Measurements from ENCODE around the gene BABAM2. TPM values are rescaled to one million over a fixed set of nuclear protein-coding genes. Genes with fewer than 3 reads are reported as not detected.

The BABAM2 gene
- total RNA-seq, 1 donor from 2014 or later: 28.5 TPM

DNA sequence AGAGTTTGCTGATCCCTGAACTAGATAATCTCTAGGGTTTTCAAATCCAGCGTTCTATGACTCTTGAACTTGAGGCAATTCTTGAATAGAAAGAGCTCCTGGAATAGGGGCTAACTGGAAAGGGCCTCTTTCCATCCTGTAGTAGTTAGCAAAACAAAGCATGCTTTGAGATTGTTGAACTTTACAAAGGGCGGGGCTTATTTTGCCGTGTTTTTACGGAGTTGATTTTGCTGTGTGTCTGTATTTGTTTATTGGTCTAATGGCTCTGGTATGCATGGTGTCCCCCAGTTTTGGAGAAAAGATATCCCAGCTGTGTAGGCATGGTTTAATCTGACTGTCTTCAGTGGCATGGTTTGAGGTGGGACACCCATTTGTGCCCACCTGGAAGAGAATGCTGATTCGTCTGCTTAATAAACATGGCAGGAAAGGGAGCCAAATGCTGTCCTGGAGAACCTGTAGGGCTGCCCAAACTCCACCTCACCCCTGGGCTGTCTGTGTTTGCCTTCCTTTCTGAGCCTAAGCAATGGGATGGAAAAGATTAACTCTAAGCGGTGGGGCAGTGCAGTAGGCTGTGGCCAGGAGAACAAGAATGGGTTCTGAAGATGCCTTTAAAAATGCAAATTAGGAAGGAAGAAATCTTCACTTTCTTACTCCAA, 428.1 kb downstream of the BABAM2 start:
- no peaks in the 10 kb centered on the region for H4K20me1 ChIP-seq (ENCODE audit: insufficient read depth, low read length)
- no peaks in the 10 kb centered on the region for H3K36me3 ChIP-seq (ENCODE audit: insufficient read depth, low read length)
- no peak overlapping the region for H3K4me2 ChIP-seq (ENCODE audit: low read length)
- no peak overlapping the region for H3K27ac ChIP-seq (ENCODE audit: low read depth, low read length)
- Mint-ChIP-seq H3K4me3 (ENCODE audit: unreplicated experiment) (no peak overlapping the region), H3K4me1 (ENCODE audit: low read depth, unreplicated experiment) (peaks cover 25% of the 10 kb centered on the region), H3K27ac (ENCODE audit: unreplicated experiment) (no peak overlapping the region), H3K36me3 (ENCODE audit: low read depth, unreplicated experiment) (peaks cover 5% of the 10 kb centered on the region), H3K9me3 (ENCODE audit: unreplicated experiment) (no peaks in the 10 kb centered on the region), H3K27me3 (ENCODE audit: low read depth, unreplicated experiment) (peaks cover 1% of the 10 kb centered on the region)
- H3K27me3 ChIP-seq (ENCODE audit: insufficient read depth, low read length): no peaks in the 10 kb centered on the region
- H3K4me3 ChIP-seq (ENCODE audit: insufficient read depth, low read depth, low read length): no peak overlapping the region
- DNase-seq (ENCODE audit: low read depth): no peak
- H2AFZ ChIP-seq (ENCODE audit: low read depth, low read length): no peak overlapping the region
- TF ChIP-seq, protein P1, sequence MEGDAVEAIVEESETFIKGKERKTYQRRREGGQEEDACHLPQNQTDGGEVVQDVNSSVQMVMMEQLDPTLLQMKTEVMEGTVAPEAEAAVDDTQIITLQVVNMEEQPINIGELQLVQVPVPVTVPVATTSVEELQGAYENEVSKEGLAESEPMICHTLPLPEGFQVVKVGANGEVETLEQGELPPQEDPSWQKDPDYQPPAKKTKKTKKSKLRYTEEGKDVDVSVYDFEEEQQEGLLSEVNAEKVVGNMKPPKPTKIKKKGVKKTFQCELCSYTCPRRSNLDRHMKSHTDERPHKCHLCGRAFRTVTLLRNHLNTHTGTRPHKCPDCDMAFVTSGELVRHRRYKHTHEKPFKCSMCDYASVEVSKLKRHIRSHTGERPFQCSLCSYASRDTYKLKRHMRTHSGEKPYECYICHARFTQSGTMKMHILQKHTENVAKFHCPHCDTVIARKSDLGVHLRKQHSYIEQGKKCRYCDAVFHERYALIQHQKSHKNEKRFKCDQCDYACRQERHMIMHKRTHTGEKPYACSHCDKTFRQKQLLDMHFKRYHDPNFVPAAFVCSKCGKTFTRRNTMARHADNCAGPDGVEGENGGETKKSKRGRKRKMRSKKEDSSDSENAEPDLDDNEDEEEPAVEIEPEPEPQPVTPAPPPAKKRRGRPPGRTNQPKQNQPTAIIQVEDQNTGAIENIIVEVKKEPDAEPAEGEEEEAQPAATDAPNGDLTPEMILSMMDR (IDR thresholded peaks at IDR 0.05; ENCODE audit: insufficient read depth, low read depth, low read length): no peak
- no peak for TF ChIP-seq EZH2 (IDR thresholded peaks at IDR 0.05; ENCODE audit: insufficient read depth, low read length)
- H3K9me3 ChIP-seq (ENCODE audit: insufficient read depth, low read depth, low read length): no peaks in the 10 kb centered on the region
- H3K79me2 ChIP-seq (ENCODE audit: insufficient read depth, low read length): no peaks in the 10 kb centered on the region
- FAIRE-seq: no peak
- no peak overlapping the region for H3K9ac ChIP-seq (ENCODE audit: low read length)
- H3K4me1 ChIP-seq (ENCODE audit: insufficient read depth, low read length): peaks cover 22% of the 10 kb centered on the region

DNA sequence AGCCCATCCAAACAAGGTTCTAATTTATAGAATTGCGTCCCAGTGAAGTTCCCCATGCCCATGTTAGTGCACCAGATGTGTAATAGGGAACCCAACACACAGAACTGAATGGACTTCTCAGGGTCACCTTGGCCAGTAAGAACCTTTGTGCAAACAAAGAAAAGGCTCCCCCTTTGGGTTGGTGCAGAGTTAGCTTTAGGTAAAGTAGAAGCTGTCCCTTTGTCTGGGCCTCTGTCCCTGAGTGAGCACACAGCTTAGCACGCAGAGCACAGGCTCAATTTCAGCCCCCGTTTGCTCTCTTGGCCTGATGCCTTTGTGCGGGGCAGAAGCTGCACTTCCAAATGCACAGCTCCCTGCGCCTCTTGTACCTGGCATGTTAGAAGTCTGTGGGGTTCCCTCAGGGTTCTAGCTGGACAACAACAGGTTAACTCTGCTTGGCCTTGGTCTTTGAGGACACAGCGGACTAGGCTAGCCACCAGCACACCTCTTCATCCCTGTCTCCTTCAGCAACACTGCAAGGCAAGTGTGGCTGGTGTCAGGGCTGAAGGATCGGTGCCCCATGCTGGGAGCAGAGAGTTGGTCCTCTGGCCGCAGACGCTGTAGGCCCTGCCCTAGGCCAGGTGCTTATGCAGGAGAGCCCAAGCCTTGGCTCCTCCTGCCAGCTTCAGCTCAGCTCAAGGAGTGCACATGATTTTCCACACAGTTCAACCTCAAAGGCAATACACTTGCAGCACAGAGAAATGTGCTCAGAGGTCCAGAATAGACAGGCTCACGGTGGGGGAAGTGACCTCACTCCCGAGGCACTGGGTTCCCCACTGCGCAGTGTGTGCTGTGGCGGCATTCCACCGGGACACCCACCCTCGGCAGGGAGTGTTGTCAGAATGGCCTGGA, 428.8 kb downstream of the BABAM2 start:
- H2AFZ ChIP-seq (ENCODE audit: low read depth, low read length): no peak overlapping the region
- no peaks in the 10 kb centered on the region for H4K20me1 ChIP-seq (ENCODE audit: insufficient read depth, low read length)
- H3K4me1 ChIP-seq (ENCODE audit: insufficient read depth, low read length): peaks cover 22% of the 10 kb centered on the region
- FAIRE-seq: peak; percentile 39
- H3K4me3 ChIP-seq (ENCODE audit: insufficient read depth, low read depth, low read length): no peak overlapping the region
- peaks cover 24% of the 10 kb centered on the region for H3K4me1 Mint-ChIP-seq (ENCODE audit: low read depth, unreplicated experiment)
- no peaks in the 10 kb centered on the region for H3K79me2 ChIP-seq (ENCODE audit: insufficient read depth, low read length)
- H3K27ac Mint-ChIP-seq (ENCODE audit: unreplicated experiment): no peak overlapping the region
- H3K9me3 Mint-ChIP-seq (ENCODE audit: unreplicated experiment): no peaks in the 10 kb centered on the region
- H3K36me3 Mint-ChIP-seq (ENCODE audit: low read depth, unreplicated experiment): peaks cover 5% of the 10 kb centered on the region
- H3K27me3 Mint-ChIP-seq (ENCODE audit: low read depth, unreplicated experiment): peaks cover 1% of the 10 kb centered on the region
- no peaks in the 10 kb centered on the region for H3K9me3 ChIP-seq (ENCODE audit: insufficient read depth, low read depth, low read length)
- TF ChIP-seq EZH2 (IDR thresholded peaks at IDR 0.05; ENCODE audit: insufficient read depth, low read length): no peak
- TF ChIP-seq, protein P1 (IDR thresholded peaks at IDR 0.05; ENCODE audit: insufficient read depth, low read depth, low read length): no peak
- peak overlapping the region; percentile 39 for H3K9ac ChIP-seq (ENCODE audit: low read length)
- H3K36me3 ChIP-seq (ENCODE audit: insufficient read depth, low read length): no peaks in the 10 kb centered on the region
- peak; percentile 85 for DNase-seq (ENCODE audit: low read depth)
- peak overlapping the region; percentile 63 for H3K27ac ChIP-seq (ENCODE audit: low read depth, low read length)
- H3K4me2 ChIP-seq (ENCODE audit: low read length): peak overlapping the region; percentile 39
- H3K4me3 Mint-ChIP-seq (ENCODE audit: unreplicated experiment): no peak overlapping the region
- H3K27me3 ChIP-seq (ENCODE audit: insufficient read depth, low read length): no peaks in the 10 kb centered on the region
